ENCODE results near the gene OR4K5.

DNA sequence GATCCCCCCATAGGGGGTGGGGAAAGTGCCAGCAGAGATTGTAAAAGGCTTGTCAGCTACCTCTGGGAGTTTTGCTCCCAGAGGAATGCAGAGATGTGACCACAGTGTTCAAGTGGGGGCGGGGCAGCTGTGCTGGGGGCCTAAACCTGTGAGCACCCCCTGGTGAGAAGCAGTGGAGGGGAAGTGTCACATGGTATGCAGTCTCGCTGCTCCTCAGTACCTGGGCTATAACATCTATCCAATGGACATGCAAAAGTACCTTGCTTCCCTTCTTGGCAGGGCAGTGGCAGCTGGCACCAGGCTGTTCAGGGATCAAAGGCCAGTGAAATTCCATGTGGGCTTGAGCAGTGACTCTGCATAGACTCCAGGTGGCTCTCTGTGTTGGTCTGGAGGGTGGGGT is 25.1 kb upstream of the OR4K5 start:
- TF ChIP-seq, protein P1, sequence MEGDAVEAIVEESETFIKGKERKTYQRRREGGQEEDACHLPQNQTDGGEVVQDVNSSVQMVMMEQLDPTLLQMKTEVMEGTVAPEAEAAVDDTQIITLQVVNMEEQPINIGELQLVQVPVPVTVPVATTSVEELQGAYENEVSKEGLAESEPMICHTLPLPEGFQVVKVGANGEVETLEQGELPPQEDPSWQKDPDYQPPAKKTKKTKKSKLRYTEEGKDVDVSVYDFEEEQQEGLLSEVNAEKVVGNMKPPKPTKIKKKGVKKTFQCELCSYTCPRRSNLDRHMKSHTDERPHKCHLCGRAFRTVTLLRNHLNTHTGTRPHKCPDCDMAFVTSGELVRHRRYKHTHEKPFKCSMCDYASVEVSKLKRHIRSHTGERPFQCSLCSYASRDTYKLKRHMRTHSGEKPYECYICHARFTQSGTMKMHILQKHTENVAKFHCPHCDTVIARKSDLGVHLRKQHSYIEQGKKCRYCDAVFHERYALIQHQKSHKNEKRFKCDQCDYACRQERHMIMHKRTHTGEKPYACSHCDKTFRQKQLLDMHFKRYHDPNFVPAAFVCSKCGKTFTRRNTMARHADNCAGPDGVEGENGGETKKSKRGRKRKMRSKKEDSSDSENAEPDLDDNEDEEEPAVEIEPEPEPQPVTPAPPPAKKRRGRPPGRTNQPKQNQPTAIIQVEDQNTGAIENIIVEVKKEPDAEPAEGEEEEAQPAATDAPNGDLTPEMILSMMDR (IDR thresholded peaks at IDR 0.05; ENCODE audit: low read depth, low read length, poor library complexity, severe bottlenecking) = no peak
- TF ChIP-seq EZH2phosphoT487 (IDR thresholded peaks at IDR 0.05; ENCODE audit: borderline replicate concordance, low read length) = no peak

Data from DOHH2 (cell line).